GM21619 (cell line): ENCODE data around the gene DALRD3.

ENCODE experiments used
- ATAC-seq: cut with Tn5 transposase; IDR thresholded peaks from one replicate; pipeline ENCODE4 v1.9.1; 2021; ENCODE audit not compliant: unreplicated experiment

The DALRD3 gene

DNA sequence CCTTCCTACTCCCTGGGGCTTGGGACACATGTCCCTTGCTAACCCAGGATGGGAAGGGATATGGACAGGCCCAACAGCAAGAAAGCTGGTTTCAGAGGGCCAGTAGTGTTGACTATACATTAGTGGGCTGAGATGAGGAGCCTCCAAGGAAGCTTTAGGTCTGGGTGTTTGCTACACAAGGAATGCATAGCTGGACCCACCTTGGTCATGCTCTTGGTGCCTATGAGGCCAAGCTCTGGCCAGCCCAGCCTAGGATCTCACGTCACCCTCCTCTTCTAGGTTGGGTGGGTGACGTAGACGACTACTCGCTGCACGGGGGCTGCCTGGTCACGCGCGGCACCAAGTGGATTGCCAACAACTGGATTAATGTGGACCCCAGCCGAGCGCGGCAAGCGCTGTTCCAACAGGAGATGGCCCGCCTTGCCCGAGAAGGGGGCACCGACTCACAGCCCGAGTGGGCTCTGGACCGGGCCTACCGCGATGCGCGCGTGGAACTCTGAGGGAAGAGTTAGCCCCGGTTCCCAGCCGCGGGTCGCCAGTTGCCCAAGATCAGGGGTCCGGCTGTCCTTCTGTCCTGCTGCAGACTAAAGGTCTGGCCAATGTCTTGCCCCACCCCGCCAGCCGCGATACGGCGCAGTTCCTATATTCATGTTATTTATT, 11.8 kb downstream of the DALRD3 start:
- ATAC-seq = peak; percentile 6

DNA sequence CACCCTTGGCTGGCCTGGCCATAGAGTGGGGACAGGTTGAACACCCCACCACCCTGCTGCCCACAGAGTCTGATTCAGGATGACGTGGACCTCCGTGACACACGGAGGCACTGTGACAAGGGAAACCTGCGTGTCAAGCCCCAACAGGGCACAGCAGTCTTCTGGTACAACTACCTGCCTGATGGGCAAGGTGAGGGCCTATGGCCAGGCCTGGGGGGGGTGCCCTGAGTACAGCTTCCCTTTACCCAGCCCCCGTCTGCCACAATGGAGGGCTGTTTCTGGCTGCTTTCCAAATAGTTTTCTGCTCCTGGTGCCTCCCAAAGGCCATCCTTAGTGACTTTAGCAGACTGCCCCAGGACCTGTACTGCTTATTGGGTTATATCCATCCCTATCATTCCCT, 12.4 kb downstream of the DALRD3 start:
- no peak for ATAC-seq

DNA sequence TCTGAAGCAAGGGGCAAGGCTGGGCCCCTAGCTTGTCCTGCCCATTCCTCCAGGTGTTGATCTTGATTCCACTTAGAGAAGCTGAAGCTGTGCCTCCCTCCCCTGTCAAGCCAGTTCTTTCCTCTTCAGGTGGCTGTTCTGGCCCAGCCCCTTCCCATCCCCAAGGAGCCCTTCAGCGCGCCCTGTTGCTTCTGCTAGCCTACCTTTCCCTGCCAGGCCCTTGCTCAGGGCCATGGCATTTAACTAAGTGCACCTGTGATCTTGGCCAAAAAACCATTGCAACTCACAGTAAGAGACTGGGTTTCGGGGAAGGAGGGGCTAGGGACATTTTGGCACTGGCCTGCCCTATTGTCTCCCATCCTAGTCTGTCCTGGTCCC, 13.1 kb downstream of the DALRD3 start:
- no peak for ATAC-seq

DNA sequence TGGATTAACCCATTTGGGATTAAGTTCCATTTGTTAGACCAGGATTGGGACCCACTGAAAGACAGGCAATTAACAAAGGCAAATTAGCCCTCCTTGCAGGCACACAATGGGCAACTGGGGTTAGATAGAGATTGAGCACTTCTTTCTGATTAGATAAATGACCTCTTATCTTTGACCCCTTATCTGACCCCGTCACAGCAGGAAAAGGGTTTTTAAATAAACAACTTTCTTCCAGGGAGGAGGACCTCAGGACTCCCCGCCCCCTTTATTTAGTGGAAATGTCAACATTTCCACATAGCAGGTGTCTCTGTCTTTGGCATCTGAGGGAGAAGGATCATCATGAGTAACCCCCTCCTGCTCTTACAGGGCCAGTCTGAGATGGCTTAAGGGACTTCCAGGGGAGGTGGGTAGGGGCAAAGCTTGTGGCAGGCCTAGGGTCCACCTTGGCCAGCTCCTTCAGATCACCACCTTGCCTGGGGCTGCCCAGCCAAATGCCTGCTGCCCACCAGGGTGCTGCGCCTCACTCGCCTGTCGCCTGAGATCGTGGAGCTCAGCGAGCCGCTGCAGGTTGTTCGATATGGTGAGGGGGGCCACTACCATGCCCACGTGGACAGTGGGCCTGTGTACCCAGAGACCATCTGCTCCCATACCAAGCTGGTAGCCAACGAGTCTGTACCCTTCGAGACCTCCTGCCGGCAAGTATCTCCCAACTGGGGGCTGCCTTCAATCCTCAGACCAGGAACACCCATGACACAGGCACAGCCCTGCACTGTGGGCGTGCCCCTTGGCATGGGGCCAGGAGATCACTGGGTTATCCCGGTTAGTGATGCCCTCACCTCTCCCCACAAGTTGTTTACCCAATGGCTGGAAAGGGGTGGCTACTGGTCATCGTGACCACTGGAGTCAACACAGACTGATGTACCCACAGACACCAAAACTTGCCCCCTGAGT, 13.8 kb downstream of the DALRD3 start:
- ATAC-seq = no peak

DNA sequence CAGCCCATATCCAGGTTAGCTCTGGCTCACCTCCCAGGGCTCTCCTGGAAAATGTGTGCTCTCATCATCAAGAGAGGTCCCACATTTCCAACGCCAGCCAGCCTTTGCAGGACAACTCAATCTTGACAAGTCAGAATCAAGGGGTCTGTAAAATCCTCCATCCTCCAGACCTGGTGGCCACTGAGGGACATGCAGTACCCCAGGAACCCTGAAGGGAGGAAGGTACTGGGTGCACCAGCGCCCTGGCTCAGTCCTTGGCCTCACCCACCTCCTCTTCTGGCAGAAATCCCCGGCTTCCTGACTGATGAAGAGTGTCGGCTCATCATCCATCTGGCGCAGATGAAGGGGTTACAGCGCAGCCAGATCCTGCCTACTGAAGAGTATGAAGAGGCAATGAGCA, 17.2 kb downstream of the DALRD3 start:
- no peak for ATAC-seq

DNA sequence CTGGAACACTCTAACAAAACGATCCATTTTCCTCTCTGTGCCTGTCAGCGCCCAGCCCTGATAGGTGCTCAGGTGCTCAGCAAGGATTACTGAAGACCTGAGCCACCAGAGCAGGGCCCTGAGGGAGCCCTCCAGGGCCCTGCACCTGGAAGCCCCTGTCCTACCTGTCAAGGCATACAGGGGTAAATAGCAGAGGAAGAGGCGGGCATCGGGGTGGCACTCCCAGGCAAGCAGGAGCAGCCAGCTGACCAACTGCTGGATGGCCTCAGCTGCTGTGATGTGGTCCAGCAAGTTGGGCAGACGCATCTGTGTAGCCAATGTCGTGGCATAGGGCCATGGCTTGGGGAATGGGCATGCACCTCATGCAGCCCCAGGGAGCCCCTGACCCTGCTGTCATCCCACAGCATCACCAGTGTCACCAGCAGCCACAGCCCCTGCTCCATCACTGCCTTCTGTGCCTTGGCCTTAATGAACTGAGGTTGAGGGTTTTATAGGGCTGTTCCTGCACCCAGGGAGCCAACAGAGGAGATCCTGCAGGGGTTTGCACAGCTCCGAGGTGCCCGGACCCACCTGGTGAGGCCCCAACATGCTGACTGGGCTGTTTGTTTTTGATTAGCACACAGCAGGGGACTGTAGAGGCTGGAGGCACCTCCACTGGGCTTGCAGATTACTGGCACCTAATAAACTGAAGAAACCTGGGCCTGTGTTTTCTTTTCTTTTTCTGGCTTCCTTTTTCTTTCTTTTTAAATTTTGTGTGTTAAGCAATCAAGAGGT, 19.1 kb downstream of the DALRD3 start:
- no peak for ATAC-seq

DNA sequence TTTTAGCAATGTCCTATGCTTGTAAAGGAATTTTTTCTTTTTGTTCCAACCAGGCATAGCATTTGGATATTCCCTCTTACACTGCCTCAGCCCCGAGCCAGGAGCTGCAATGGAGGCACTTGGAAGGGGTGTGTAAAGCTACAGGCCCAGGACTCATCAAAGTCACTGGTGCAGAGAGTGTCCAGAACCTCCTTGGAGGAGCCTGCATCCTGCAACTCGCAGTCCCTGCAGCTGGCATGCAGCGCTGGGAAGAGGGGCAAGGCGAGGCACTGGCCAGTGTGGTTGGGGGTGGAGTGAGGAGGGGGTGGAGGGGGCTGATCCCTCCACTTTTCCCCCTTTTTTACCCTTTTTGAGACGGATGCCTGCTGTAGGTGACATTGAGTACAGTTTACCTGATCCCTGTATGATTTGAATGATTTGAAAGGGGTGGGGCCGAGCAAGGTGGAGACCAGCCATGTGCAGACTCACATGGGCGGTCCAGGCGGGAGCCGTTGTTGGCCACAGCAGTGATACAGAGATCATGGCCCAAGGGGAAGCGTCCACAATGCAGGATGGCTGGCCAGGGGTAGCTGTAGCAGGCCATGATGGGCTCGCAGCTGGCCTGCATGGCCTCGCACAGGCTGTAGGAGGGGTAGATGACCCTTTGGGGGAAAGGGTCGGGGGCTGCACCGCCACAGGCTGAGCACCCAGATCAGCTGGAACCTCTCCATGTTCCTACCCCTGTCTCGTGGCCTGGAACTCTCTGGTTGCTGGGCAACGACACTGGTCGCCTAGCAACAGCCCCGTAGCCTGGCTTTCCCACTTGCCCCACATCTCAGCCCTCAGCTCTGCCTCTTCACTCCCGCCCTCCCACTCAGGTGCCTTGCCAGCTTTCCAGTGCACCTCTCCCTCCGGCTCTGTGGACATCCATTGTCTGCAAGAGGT, 20.4 kb downstream of the DALRD3 start:
- no peak for ATAC-seq

DNA sequence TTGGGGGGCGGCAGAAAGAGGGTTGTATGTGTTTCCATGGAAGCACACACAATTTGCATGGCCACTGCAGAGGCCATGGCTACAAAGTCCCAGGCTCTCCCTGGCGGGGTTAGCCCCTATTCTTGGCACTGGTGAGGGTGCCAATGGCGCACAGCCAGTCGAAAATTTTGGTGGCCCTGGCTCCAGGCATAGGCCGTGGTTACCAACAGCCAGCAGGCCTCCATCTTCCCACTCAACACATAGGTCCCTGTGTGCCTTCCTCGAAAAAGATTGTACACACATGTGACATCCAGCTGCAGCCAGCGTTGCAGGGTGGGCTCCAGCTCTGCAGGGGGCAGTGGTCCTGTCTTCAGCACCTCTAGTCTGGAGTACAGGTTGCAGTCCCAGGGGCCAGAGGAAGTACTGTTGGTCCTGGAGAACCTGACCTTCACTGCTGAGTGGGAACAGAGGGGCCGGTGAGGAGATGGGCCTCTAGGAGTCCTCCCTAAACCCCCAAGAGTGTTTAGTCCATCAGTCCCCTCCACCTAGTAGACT, 21.2 kb downstream of the DALRD3 start:
- ATAC-seq = no peak

DNA sequence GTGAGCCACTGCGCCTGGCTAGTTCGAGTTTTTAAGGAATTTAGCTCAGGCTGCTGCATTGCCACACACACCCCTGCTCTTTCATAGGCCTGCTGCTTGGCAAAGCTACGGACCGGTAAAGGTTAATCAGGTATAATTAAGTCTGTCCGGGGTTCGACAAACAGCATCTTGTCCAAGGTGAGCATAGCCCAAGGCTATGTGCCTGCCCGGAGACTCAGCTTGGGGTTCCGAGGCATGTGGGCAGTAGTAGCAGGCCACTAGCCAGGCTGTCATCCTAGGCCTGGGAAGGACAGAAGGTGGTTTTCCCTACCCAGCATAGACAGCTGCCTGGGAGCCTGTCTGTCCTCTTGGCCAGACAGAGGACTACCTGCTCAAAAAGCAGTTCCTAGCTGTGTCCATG, 21.7 kb downstream of the DALRD3 start:
- no peak for ATAC-seq

DNA sequence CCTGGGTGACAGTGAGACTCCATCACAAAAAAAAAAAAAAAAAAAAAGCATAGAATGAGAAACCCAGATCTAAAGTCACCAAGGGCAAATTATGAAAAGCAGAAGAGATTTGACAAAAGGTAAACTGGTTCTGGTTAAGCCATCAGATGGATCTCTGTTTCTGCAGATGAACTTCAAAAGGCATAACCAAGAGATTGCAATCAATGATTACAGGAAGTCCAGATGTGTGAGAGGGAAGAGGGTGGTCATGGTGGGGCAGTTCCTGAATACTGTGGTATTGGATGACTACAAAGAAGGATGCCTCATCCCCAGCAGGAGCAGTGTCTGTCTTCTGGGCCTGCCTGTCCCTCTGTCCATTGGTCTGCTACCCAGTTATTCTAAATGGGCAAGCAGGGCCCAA, 24.5 kb downstream of the DALRD3 start:
- no peak for ATAC-seq

DNA sequence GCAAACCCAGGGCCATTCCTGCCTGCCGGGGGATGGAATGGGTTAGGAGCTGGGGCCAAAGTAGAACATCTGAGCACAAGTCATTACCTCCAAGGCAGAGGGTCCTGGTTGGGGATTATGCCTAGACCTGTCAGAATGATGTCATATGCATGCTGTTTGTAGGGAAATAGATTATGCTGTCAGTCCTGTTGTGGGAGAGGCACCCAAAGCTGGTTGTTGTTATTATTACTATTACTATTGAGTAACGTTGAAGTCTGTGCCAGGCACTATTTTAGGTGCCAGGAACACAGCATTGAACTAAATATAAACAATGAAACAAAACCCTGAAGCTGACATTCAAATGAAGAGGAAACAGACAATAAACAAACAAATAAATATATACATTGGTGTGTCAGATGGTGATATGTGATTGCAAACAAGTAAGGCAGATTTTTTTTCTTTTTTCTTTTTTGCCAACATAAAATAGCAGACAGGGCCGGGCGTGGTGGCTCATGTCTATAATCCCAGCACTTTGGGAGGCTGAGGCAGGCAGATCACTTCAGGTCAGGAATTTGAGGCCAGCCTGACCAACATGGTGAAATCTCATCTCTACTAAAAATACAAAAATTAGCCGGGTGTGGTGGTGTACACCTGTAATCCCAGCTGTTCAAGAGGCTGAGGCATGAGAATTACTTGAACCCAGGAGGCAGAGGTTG, 26.4 kb downstream of the DALRD3 start:
- ATAC-seq = no peak

DNA sequence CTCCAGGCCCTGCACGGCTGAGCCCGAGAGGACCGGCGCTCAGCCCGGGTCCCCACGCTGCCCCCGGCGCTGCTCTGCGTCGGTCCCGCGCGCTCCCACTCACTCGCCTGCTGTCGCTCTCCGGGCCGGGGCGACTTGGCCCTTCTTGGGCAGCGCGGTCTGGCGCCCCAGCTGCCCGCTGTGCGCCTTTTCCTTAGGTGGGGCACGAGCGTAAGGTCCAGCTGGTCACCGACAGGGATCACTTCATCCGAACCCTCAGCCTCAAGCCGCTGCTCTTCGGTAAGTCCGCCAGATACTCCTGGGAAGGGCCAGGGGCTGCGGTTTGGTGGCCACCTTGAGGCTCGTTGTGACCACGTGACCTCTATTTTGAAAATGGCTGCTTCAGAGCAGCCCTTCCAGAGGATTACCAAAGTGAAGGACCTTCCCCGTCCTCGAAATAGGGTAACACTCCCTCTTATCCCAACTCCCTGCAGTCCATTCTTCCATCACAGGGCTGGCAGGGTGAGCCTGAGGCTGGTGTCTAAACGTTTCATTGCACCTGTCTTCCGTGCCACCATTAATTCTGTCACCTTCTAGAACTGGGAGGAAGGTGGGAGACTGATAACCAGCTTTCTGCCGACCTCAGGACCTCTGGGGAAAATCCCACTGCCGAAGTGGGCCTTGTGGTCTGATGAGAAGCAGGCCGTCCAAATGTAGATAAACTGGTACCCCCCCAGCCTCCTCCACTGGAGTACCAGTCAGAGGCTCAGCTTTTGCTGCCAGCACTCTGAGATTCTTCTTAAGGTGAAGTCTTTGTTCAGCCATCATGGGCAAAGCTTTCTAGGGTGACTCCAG, 27.5 kb downstream of the DALRD3 start:
- peak; percentile 14 for ATAC-seq

DNA sequence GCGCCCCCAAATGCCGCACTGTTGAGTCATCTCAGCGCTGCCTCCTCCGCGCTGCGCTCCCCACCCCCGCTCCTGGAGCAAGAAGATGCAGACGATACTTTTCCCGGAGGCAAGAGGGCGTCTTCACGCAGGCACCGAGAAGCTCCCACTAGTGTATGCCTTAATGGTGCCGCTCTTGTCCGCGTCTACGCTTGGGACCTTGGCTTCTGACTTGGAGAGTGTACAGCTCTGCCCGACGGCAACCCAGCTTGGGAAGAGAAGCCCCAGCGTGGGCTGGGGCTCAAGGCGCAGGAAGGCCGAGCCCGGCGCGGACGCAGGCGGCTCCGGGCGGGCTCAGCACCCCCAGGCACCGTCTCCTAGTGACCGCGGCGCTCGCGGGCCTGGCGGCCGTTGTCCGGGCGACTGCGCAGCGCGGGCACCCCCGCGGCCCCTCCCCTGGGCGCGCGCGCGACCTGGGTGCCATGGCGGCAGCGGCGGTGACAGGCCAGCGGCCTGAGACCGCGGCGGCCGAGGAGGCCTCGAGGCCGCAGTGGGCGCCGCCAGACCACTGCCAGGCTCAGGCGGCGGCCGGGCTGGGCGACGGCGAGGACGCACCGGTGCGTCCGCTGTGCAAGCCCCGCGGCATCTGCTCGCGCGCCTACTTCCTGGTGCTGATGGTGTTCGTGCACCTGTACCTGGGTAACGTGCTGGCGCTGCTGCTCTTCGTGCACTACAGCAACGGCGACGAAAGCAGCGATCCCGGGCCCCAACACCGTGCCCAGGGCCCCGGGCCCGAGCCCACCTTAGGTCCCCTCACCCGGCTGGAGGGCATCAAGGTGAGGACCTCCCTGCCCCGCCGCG, 28.4 kb downstream of the DALRD3 start, which contains the start of gene P4HTM:
Gene P4HTM, plus strand, starts transcription at position 446 of the 840 bp plus-strand sequence. Its CDS starts 16 bp downstream, at position 462.
- peak; percentile 53 for ATAC-seq

DNA sequence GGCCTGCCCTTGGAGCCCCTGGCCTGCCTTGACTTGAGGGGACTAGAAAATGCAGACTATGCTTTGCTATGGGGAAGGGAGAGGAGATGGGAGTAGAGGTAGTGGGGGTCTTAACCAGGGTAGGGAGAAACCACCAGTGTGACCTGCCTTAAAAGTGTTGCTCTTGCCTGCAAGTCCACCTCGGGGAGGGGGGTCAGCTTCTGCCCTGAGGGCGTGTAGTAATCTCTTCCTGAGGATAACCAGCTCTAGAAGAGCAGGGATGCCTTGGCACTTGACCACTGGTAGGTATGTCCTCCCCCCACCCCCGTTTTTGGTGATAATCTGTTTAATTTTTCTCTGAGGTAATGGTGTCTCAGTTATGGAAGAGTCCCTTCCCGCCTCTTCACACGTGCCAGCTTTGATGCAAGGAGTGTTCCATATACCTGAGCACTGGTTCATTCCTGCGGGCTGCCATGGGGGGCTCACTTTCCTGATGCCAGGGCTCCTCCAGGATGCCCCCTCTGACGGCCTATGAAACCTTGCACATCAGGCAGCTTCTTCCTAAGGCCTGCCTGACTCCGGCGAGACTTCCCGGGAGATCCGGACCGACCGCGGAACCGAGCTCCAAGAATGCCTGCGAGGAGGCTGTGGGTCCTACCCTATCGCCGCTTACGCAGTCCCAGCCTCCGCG, 29.1 kb downstream of the DALRD3 start:
- no peak for ATAC-seq

DNA sequence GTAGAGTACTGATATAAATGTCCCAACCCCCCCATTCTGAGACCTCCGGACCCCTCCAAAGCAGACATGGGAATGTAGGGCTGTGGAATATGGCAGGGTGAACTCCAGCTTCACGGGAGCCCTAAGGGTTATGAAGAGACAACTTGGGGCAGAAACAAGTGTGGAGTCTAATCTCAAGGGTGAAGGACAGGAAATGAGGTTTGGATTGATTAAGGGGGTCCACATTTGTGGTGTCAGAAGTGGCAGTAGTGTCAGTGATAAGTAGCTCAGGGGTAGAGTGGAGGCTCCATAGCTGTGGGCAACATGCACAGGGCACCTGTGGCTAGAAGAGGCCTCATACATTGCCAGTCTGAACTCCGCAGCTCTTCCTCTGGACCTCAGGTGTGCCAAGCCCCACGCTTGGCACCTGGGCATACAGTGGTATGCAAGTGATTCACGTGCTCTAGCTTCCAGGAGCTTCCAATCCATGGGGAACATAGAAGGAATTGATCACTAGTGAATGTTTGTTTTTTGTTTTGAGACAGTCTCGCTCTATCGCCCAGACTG, 32.5 kb downstream of the DALRD3 start:
- ATAC-seq = no peak

DNA sequence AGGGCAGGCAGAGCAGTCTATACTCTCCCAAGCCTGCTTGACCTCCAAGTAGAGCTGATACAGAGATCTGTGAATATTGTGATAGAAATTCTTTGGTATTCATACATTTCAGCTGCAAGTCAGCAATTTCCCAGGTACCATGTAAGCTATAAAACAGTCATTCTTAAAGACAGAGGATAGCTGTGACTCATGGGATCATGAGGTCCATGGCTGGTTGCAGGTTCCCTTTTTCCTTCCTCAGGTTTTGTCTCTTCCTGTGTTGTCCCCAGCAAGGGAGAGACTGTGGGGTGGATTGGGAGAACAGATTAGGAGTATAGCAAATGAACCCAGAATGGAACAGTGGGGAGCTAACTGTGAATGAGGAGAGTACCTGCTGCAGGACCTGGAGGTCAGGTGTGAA, 33.7 kb downstream of the DALRD3 start:
- no peak for ATAC-seq

DNA sequence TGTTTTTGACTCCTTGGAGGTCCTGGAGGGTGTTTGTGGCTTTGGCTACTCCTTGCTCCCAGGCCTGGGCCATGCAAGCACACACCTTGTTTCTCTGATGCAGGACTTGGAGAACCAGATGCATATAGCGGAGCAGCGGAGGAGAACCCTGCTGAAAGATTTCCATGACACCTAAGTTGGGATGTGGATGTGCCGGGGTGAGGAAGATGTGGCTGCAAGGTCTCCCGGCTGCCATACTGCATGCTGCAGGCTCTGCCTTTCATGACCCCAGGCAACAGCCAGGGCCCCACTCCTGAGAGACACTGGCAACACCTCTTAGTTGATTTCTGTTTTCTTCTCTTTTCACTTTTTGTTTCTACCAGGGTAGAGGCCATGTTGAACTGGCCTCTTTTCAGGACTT, 35.3 kb downstream of the DALRD3 start:
- no peak for ATAC-seq
